NK-92 (cell line): Measurements from ENCODE around the gene NYNRIN.

ENCODE experiments used
- DNase-seq: peaks from one replicate; lab custom pipeline; 2025; ENCODE audit not compliant: unreplicated experiment; lab: John Stamatoyannopoulos, UW

Gene NYNRIN

GRCh38 chr14:24390701-24391468 is 7.9 kb upstream of the NYNRIN start:
- no peak for DNase-seq

- DNase-seq = no peak
Measured at GRCh38 chr14:24392325-24393091, 6.3 kb upstream of the NYNRIN start.

GRCh38 chr14:24394275-24394674 is 4.5 kb upstream of the NYNRIN start:
- no peak for DNase-seq

- DNase-seq = no peak
Measured at GRCh38 chr14:24395609-24396582, 2.9 kb upstream of the NYNRIN start.

- DNase-seq = no peak
Measured at GRCh38 chr14:24397639-24398292, 1.0 kb upstream of the NYNRIN start.

- DNase-seq = no peak
Measured at GRCh38 chr14:24398293-24398652, 530 bp upstream of the NYNRIN start.

- DNase-seq = no peak
Measured at GRCh38 chr14:24399447-24399822, 632 bp downstream of the NYNRIN start.

GRCh38 chr14:24399999-24400718 is 1.4 kb downstream of the NYNRIN start:
- no peak for DNase-seq

- DNase-seq = no peak
Measured at GRCh38 chr14:24401810-24402702, 3.3 kb downstream of the NYNRIN start.

- no peak for DNase-seq
Measured at GRCh38 chr14:24403294-24403998, 4.6 kb downstream of the NYNRIN start.

GRCh38 chr14:24404814-24405213 is 6.0 kb downstream of the NYNRIN start:
- no peak for DNase-seq

GRCh38 chr14:24406416-24406815 is 7.6 kb downstream of the NYNRIN start:
- DNase-seq = no peak

GRCh38 chr14:24407608-24408325 is 9.0 kb downstream of the NYNRIN start:
- no peak for DNase-seq

GRCh38 chr14:24408764-24409163 is 10.0 kb downstream of the NYNRIN start:
- no peak for DNase-seq

- DNase-seq = no peak
Measured at GRCh38 chr14:24409192-24409591, 10.4 kb downstream of the NYNRIN start.

- DNase-seq = no peak
Measured at GRCh38 chr14:24409956-24410355, 11.2 kb downstream of the NYNRIN start.

GRCh38 chr14:24411443-24412389 is 12.9 kb downstream of the NYNRIN start:
- no peak for DNase-seq
